Astrocyte of the cerebellum (primary cell): ENCODE measurements around the gene PLPP4.
A peak's percentile ranks its signal among the peaks of the same experiment; 100 is the strongest.

Source experiments
- DNase-seq: peaks from one replicate; pipeline ENCODE4 v3.0.0-alpha.2; 2011; ENCODE audit warnings: low read depth
- H3K4me3 ChIP-seq: 2 replicates; pipeline ENCODE4 v1.5.1; 2011; ENCODE audit warnings: mild to moderate bottlenecking, low read depth, low read length, moderate library complexity
- in situ Hi-C: cut with HindIII; loops from 2 replicates; pipeline ENCODE4 v1.10.0; 2017; ENCODE audit warnings: low sequenced_read_pairs
- TF ChIP-seq, protein P1 (sequence below): IDR thresholded peaks from 2 replicates; pipeline ENCODE4 v1.5.1; 2012; ENCODE audit warnings: low read length, low read depth, moderate library complexity, mild to moderate bottlenecking; ENCODE audit errors: missing control alignments

PLPP4 gene

DNA sequence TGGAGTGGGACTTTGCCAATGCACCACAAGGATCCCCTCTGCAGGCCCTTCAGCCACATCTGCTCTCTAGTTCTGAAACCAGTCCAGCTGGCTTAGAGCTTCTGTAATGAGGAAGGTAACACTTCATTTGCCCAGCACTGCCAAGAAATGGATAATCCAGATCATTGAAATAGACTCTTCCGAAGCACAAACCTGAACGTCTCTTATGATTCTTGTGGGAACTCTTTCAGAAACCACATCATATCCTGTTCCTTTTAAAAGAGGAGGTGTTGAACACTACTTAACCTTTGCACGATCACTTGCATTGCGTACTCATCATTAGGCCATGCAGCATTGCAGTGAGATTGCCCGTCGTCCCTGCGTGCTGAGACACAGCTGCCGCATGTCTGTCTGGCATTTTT is 25.8 kb upstream of the PLPP4 start:
- TF ChIP-seq, protein P1, sequence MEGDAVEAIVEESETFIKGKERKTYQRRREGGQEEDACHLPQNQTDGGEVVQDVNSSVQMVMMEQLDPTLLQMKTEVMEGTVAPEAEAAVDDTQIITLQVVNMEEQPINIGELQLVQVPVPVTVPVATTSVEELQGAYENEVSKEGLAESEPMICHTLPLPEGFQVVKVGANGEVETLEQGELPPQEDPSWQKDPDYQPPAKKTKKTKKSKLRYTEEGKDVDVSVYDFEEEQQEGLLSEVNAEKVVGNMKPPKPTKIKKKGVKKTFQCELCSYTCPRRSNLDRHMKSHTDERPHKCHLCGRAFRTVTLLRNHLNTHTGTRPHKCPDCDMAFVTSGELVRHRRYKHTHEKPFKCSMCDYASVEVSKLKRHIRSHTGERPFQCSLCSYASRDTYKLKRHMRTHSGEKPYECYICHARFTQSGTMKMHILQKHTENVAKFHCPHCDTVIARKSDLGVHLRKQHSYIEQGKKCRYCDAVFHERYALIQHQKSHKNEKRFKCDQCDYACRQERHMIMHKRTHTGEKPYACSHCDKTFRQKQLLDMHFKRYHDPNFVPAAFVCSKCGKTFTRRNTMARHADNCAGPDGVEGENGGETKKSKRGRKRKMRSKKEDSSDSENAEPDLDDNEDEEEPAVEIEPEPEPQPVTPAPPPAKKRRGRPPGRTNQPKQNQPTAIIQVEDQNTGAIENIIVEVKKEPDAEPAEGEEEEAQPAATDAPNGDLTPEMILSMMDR: no peak
- in situ Hi-C loops: no loop called here
- no peak overlapping the region for H3K4me3 ChIP-seq
- no peak for DNase-seq

DNA sequence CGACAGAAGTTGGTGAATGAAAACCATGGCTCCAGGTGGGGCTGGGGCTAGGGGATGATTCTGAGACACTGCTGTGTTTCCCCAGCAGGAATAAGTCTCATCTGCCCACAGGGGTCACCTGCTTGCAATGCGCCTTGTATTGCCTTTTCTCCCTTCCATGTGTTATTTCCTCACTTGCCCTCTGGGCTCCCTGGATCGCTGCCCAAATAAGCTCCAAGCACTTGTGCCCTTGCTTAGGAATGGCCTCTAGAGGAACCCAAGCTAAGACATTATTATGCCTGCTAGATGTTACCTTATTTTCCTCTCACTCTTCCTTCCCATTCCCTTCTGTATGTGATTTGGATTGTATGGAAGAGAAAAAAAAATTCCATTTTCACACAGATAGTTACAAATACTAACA is 24.8 kb upstream of the PLPP4 start:
- DNase-seq: no peak
- TF ChIP-seq, protein P1: no peak
- no peak overlapping the region for H3K4me3 ChIP-seq
- in situ Hi-C loops: no loop called here

DNA sequence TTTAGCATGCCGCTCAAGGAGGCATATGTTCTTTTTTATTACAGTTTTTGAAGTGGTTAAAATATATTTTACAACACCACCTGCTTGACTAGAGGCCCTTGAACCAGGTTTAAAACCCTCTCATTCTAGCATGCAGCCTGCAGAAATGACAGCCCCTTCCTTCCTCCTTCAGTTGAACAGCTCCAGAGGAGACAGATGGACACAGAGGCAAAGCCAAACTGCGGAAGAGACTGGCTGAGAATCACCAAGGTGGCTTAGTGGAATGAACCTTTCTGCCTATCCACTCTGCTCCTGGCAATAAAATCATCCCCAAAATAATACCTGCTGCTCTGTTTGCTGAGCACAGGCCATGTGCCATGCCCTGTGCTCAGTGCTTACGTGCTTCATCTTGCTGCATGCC is 23.9 kb upstream of the PLPP4 start:
- TF ChIP-seq, protein P1: no peak
- no peak overlapping the region for H3K4me3 ChIP-seq
- DNase-seq: no peak
- in situ Hi-C loops: no loop called here

DNA sequence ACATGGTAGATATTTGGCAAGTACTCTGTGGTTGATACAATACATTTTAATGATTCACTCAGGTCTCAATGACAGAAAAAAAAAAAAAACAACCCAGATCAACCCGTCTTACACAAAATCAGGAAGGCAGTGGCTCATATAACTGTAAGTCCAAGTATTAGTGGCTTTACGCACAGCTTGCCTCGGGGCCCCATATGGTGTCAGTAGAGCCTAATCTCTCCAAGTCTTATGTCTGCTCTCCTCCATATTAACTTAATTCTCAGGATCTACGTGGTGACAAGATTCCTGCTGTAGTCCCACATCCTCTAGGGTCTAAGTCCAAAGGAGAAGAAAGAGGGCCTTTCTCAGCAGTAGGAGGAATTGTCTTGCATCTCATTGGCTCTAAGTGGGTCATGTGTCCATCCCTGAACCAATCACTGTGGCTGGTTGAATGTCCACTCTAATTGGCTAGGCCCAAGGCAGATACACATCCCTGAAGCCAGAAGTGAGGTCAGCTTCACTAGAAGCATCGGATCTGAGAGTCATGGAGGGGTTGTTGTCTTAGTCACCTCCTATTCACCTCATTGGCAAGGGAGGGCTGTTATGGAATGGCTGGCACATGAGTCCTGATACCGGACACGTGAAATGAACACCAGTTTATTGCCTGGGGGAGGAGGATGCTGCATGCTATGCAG is 20.5 kb upstream of the PLPP4 start:
- H3K4me3 ChIP-seq: no peak overlapping the region
- TF ChIP-seq, protein P1: peak; percentile 16
- DNase-seq: no peak
- in situ Hi-C loops: no loop called here

DNA sequence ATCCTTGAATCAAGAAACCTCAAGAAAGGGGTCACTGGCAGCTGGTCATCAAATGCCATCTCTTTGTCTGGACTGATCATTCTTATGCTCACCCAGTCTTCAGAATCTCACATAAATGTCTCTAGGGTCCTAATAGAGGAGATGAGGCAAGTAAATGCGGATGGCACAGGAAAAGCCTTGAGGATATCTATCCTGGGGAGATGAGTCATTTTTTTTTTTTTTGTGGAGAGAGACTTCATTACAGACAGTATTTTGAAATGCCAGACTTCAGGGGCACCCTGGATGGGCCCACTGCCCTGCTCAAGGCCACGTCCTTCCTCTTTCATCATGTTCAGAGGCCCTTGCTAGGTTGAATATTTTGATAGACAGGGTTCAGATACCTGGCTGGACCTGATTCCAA is 19.5 kb upstream of the PLPP4 start:
- in situ Hi-C loops: no loop called here
- no peak for DNase-seq
- TF ChIP-seq, protein P1: no peak
- H3K4me3 ChIP-seq: no peak overlapping the region

DNA sequence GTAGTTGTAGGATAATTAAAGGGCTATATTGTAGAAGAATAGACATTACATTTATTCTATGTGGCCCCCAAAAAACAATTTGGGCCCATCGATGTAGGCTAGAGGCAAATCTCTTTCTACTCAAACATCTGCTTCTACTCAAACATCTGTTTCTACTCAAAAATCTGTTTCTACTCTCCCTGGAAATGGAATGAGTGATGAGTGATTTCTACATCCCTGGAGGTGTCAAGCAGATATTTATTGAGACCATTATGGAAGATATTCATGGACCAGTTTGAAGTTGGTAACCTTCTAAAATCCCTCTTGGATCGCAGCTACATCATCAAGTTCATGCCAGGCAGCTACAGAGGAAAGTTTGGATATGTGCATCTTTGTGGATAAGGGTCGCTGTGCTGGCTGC is 5.1 kb upstream of the PLPP4 start:
- in situ Hi-C loops: no loop called here
- H3K4me3 ChIP-seq: no peak overlapping the region
- TF ChIP-seq, protein P1: no peak
- no peak for DNase-seq

DNA sequence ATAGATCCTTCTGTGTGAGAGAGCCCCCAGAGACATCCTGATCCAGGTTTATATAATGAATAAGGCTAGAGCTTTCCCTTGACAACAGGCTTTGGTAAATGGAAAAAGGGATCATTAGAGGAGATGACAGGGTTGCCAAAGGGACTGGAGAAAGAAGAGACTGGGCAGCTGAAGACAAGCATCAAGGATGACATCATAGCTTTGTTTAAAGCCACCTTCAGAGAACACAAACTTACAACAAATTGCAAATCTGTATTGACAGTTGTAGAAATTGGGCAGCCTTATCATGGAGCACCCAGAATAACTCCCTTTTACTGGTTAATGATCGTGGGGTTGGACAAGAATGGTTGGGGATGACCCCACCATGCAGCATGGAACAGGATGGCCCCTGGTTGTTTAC is 3.7 kb upstream of the PLPP4 start:
- TF ChIP-seq, protein P1: no peak
- in situ Hi-C loops: no loop called here
- DNase-seq: no peak
- no peak overlapping the region for H3K4me3 ChIP-seq
